ACHN (cell line): Measurements from ENCODE around the gene WWC1.
"Not testable (repeated sequence)": the region's sequence is repeated elsewhere in the genome, so short reads cannot be mapped to it uniquely, and the experiment has no call there.

Source experiments
- DNase-seq: peaks from one replicate; pipeline ENCODE4 v3.0.0-alpha.2; 2015
- in situ Hi-C: cut with HindIII; loops from 2 replicates; pipeline ENCODE4 v1.10.0; 2017; ENCODE audit warnings: low sequenced_read_pairs, low pct_ligation_motif_present, low pct_unique_long_range_greater_than_20kb

WWC1 gene

DNA sequence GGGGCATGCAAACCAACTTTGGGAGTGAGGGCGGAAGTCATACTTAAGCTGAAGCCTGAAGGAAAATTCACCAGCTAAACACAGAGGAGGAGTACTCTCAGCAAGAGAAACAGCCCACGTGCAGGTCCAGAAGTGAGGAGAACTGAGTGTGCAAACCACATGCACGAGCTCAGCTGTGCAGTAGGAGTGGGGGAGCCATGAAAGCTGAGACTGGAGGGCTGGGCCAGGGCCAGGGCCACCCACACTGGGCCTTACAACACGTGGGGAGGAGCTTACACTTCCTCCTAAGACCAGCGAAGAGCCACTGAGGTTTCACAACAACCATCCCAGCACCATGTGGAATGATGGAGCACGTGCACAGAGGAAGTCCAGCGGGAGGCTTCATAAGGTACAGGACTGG lies 9.3 kb upstream of the WWC1 start:
- no peak for DNase-seq
- in situ Hi-C loops: no loop called here

DNA sequence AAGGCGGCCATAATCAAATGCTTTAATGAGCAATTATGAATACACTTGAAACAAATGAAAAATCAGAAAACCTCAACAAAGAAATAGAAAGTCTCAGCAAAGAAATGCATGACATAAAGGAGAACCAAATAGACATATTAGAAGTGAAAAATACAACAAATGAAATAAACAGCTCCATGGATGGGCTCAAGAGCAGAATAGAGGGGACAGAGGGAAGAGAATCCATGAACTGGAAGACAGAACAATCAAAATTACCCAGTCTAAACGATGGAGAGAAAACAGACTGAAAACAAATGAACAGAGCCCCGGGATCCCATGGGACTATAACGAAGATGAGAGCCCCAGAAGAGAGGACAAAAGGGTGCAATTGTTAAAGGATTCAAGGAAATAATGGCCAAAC lies 6.6 kb upstream of the WWC1 start:
- in situ Hi-C loops: no loop called here

DNA sequence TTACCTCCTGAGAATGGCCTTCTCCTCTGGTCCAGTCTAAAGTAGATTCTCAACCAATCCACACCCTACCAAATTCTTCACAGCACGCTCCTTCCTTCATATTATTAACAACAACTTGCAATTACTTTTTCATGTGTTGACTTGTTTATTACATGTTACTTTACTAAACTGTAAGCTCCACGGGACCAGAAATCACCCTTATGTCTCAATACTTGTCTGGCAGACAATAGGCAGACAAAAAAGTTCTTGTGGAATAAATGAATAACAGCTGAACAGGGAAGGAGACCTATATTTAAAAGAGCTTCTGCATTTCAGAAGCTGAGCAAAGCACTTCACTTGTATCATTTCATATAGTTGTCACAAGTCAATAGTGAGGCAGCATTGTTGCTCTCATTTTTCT lies 5.7 kb upstream of the WWC1 start:
- no peak for DNase-seq
- in situ Hi-C loops: no loop called here

More for the DNA sequence above, 6.6 kb upstream of the WWC1 start:
- no peak for DNase-seq

DNA sequence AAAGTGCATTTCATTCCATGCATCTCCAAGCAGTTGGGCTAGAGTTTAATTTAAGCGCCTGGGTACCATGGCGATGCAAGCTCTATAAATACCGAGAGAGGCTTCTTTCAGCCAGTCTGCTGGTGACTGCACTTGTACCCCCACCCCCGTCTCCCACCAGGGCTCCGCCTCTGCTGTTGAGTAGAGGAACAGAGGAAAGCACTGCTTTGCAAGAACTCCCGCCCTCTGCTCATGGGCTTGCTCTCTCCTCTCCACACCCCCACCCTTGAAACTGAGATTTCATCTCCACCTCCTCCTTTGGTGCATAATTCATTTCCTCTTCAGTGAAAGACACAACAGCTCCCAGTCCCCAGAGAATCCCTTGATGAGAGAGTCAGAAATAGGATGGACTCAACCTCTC lies 5.1 kb upstream of the WWC1 start:
- in situ Hi-C loops: no loop called here
- DNase-seq: no peak

DNA sequence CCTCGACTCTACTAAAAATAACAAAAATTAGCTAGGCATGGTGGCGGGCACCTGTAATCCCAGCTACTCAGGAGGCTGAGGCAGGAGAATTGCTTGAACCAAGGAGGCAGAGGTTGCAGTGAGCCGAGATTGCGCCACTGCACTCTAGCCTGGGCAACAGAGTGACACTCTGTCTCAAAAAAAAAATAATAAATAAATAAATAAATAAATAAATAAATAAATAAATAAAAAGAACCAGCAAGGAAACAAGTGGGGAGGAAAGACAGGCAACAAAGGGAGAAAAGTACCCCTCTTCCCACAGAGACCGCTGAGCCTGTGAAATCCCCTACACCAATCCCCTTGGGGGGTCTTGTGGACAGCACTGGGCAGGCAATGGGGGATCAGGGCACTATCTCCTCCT lies 4.6 kb upstream of the WWC1 start:
- DNase-seq, in situ Hi-C loops: not testable (repeated sequence)

DNA sequence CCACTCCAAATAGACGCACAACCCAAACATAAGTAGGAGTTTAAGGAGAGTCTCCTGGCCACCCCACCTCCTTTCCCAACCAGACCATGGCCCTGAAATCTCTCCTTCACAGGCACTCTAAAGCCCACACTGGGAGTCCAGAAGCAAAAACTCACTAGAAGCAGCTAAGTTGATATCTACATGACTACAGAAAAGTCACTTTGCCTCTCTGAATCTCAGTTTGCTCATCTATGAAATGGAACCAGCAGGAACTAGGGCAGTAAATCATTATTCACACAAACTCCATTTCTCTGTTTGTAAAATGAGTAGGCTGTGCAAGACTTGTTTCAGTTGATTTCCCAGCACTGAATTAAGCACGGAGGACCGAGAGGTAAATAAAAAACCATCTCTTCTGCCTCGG lies 4.1 kb upstream of the WWC1 start:
- no peak for DNase-seq
- in situ Hi-C loops: no loop called here

DNA sequence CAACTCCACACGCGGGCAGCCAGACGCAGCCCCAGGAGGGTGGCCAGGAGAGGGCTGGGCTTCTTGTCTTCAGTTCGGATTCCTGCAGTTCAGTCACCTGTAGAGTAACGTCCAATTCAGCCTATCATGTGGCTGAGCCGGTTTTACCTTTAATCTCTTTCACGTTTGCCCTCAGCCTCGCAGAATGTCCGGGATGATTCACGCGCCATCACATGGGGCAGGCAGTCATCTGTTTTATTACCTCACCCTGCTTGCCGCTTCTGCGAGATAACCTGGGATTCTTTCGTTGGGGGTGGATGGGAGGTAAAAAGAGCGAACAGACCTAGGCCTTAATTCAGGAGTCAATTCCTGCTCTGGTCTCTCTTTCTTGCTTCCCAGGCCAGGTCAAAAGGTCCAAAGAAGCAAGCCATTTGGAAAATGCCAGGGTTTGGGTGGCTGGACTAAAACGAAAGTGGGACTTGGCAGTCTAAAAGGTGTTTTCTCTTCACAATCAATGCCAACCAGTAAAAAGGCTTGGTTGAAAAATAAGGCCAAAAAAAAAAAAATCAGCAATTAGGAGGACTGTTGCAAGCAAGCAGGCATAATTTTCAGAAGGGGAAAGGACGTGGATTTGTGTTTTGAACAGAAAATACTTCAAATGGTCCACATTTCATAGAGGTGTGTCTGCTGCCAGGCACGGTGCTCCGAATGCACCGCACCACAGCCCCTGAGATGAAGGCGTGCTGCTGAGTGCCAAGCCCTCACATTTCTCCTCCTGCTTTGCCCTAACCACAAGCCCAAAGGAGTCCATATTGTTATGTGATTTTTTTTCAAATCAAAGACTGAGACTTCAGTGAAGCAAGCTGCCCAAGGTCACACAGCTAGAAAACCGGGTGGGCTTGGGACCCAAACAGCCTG lies 2.8 kb upstream of the WWC1 start:
- peak; percentile 82 for DNase-seq
- in situ Hi-C loops: no loop called here

DNA sequence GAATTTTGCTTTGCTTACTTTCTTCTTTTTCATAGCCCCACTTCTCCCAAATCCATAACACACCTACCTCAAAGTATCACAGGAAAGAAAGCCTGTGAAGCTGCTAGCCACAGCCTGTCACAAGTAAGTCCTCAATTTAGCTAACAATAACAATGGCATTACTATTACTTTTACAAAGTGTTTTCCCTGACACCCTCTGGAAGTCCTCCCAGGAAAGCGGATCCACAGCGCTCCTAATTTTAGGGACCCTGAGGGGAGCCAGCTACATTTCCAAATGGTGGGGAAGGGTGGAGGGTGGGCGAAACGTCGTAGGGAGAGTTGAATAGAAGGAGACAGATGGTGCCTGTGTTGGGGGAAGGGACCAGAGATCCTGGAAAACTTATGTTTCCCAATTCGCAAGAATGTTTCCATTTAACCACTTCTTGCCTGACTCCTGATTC lies 523 bp upstream of the WWC1 start:
- no peak for DNase-seq
- in situ Hi-C loops: no loop called here

DNA sequence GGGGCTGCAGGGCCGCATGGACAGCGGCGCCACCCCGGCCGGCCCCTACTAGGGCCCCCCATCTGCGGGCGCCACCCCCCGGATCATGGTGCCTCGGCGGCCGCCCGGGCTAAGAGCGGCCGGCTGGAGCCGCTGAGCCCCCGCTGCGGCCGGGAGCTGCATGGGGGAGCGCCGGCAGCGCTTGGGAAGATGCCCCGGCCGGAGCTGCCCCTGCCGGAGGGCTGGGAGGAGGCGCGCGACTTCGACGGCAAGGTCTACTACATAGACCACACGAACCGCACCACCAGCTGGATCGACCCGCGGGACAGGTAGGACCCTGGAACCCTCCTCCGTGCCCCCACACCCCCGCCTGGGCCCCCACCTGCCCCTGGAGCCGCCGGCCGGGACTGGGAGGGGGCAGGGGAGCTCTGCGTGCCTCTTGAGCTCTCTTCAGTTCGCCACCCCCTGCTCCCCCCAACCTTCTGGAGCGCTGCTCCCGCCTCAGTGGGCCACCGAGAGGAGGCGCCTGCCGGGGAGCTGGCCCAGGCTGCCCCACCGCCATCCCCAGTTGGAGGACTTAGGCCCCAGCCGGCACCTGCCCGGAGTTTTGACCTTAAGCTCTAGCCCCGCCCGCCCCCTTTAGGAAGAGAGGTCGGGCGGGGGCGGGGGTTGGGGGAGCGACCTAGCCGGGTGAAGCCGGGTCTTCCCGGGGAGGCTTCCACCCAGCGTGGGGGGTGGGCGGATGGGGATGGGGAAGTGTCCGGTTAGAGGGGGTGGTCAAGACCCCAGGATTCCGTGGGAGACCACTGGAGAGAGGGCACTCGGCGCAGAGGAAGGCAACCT lies 730 bp downstream of the WWC1 start:
- DNase-seq: no peak
- in situ Hi-C loops: no loop called here

DNA sequence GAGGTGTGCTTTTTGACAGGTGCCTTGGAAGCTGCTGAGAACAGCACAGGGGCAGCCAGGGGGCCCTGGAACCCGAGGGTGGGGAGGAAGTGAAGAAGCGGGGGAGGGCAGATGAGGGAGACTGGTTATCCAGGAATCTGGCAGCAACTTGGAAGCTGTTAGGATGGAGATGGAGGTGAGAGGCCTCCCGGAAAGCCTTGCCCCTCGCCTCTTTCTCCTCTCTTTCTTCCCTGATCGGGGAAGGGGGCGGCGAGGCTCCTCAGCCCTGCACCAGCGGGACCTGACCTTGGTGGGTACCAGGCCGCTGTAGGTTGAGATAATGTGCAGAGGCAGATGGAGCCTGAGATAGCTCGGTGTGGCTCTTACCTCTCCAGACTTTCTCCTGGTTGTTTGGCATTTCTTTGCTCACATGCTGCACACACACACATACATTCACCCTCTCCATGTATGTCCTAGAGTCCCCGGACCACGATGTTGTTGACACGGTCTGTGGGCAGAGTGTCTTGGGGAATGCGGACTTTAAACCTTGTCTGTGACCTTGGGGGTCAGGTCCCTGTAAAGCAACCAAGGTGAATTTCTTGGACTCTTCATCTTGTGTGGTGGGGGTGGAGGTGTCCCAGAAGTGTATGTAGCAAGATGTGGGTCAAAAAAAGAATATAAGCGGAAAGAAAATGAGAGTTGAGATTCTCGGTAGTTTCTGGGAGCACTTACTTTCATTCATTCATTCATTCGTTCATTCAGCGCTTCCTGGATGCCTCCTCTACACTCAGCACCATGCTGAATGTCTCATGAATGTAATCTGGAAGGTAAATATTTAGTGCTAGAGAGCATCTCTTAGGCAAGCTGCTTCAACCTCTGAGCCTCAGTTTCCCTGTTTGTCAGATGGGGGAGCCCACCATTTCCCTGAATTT lies 1.6 kb downstream of the WWC1 start:
- DNase-seq: no peak
- in situ Hi-C loops: no loop called here

DNA sequence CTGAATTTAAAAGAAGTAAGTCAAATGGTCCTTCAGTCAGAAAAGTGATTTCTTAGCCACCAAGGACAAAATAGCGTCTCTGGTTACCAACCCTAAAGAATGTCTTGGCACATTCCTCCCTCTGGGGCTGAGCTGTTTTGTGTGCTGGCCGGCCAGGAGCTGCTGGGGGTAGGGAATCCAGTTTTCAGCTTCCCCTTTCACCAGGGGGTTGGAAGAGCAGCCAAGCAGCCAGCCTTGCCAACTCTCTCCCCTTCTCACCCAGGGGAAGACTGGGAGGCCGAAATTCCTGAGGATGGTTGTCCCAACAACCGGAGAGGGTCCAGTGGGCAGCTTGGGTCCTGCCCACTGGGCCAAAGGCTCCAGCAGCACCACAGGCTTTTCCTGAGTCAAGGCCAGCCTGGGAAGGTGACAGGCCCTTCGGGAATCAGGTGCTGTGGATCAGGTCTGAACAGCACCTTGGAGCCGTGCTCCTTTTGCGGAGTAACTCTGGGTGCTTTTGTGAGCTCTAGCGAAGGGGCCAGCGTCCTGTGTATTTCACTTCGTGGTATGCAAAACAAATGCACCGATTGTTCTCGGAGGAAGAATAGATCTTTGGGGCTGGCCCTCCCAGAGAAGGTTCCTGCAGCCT lies 4.2 kb downstream of the WWC1 start:
- peak; percentile 87 for DNase-seq
- in situ Hi-C loops: no loop called here

DNA sequence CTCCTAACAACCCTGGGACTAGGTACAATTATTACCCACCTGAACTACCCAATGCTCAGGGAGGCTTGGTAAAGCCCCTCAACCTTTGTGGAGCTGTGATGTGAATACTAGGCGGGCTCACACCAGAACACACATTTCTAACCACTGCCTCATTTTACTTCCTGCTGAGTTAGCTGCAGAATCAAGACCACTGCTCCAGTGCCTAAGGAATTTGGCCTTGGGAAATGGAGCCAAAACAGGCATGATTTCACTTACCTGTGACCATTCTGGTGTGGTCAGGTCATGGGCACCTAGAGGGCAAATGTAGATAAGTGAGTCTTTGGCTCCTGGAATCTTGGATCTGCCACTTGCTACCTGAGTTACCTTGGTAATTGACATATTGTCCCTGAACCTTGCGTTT lies 5.2 kb downstream of the WWC1 start:
- in situ Hi-C loops: no loop called here
- no peak for DNase-seq

DNA sequence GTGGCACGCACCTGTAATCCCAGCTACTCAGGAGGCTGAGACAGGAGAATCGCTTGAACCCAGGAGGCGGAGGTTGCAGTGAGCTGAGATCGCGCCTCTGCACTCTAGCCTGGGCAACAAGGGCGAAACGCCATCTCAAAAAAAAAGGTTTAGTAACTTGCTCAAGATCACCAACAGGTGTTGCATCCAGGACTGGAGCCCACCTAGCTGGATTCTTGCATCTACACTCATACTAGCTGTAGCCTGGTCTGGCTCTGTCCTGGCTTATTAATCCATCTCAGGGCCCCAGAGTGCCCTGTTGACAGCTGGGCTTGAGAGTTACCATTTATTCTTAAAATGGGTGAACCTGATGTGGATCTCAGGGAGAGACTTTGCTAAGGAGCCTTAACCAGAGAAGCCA lies 7.5 kb downstream of the WWC1 start:
- in situ Hi-C loops: no loop called here

DNA sequence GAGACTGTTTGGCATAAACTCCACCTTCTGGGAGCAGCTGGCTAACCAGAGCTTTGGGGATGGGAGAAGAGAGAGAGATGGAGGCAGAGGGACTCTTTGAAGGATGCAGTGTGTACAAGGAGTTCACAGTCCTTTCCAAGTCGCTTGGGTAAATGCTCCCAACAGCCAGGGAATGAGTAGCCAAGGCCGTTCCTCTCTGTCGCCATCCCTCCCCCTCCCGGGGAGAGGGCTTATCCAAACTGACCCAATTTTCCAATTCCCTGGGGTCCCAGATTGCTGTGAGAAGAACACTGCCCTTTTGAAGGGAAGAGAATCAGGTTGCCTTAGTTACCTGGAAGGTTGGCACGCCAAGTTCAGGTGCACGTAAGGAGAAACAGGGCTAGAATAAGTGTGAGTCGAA lies 7.9 kb downstream of the WWC1 start:
- in situ Hi-C loops: no loop called here

More for the DNA sequence above, 7.5 kb downstream of the WWC1 start:
- DNase-seq: no peak

DNA sequence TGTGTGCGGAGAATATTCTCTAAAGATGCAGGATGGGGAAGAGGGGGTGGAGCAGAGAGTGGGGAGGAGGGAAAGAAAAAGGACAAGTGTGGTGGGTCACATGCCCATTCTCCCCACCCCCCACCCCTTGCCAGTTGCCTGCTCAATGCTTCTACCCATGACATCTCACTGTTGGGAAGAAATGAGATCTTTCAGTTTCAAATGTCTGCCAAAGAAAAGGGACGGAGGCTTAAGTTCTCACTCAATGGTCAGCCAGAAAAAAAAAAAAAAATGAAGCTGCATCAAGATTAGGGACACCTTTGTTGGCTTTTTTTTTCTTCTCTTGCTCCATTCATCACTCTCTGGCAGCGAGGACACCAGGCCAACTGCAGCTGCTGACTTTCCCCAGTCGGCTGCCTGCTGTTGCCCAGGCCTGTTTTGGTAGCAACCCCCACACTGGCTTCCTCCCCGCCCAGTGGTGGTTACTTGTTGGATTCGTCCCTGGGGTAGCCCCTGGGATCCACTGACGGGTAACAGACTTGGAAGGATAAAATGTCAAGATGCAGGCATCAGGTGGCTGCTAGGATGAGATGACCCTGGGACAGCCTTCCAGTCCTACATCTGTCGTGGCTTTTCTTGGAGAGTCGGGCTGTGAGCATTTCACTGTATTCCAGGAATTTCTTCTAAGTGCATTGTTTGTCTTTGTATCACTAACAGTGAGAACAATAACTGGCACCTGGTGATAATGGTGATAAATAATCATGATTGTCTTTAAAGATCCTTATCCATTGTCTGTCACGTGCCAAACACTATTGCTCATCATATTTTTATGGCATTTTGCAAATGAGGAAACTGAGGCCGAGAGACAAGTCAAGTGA lies 9.1 kb downstream of the WWC1 start:
- no peak for DNase-seq
- in situ Hi-C loops: no loop called here

More for the DNA sequence above, 7.9 kb downstream of the WWC1 start:
- no peak for DNase-seq

DNA sequence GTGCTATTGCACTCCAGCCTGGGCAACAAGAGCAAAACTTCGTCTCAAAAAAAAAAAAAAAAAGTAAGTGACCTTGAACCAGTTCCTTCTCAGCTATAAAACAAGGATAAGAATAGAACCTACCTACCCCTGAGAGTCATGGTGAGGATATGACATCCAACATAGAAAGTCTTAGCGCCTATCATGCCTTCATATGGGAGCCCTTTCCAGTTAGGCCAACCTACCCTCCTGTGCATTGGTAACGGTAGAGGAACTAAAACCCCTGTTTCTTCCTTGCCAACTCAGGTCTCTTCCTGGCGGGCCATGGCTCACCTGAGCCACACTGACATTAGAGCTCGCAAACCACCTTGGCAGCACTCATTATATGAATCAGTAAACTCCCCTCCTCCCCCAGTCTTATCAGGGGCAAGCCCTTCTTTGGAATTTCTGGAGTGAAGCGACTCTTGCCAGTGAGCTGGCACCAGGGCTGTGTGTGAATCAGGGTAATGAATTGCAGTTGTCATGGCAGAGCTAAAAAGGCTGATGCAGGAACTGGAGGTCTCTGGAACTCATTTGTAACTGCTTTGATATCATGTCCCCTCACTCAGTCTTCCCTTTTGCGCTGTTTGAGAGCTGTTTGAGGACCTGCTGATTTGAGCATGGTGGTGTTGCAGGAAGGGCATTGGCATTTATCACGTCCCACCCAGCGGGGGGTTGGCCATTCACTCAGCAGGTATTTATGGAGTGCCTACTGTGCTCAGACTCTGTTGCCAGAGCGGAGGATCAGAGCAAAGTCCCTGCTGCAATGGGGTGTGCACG lies 10.3 kb downstream of the WWC1 start:
- peak; percentile 82 for DNase-seq
- in situ Hi-C loops: no loop called here

DNA sequence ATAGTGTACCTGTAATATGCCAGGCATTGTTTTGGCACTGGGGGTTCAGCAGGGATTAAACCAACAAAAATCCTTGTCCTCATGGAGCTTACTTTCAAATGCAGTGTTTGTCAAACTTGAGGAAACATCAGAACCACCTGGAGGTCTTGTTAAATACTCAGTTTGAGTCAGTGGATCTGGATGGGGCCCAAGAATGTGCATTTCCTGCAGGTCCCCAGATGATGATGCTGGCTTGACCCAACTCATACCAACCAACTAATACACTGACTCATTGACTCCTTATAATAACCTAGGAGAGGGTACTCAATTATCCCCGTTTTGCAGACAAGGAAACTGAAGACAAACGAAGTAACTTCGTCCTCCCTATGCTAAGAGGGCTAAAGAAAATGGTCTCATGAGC lies 11.3 kb downstream of the WWC1 start:
- no peak for DNase-seq
- in situ Hi-C loops: no loop called here
